Duodenal mucosa (tissue), 2 donors: Measurements from ENCODE around the gene CASTOR2.

Source experiments
- H3K27ac ChIP-seq: one replicate; pipeline ENCODE4 v1.7.0; 2013; ENCODE audit warnings: low read depth, low read length
- H3K27me3 ChIP-seq, 2 donors: one replicate each; pipeline ENCODE4 v1.7.0; 2013; ENCODE audit warnings: low read length in 2 of 2, control low read depth in 1 of 2; ENCODE audit not compliant: insufficient read depth in 2 of 2, control insufficient read depth in 1 of 2
- H3K36me3 ChIP-seq, 2 donors: one replicate each; pipeline ENCODE4 v1.7.0; 2013; ENCODE audit warnings: low read length in 2 of 2, control low read depth in 1 of 2; ENCODE audit not compliant: insufficient read depth in 2 of 2, control insufficient read depth in 1 of 2
- H3K4me1 ChIP-seq, 2 donors: one replicate each; pipeline ENCODE4 v1.7.0; 2013; ENCODE audit warnings: low read length in 2 of 2, control low read depth in 1 of 2; ENCODE audit not compliant: insufficient read depth in 2 of 2, control insufficient read depth in 1 of 2
- H3K4me3 ChIP-seq, 2 donors: one replicate each; pipeline ENCODE4 v1.7.0; 2013; ENCODE audit warnings: low read length in 2 of 2, low read depth in 1 of 2
- H3K9ac ChIP-seq, 2 donors: one replicate each; pipeline ENCODE4 v1.7.0; 2013; ENCODE audit warnings: low read length in 2 of 2, low read depth in 1 of 2
- H3K9me3 ChIP-seq, 2 donors: one replicate each; pipeline ENCODE4 v1.7.0; 2013; ENCODE audit warnings: low read length in 2 of 2, control low read depth in 1 of 2; ENCODE audit not compliant: control insufficient read depth in 1 of 2

Gene CASTOR2

GRCh38 chr7:75049817-75050216 lies 85.3 kb downstream of the CASTOR2 start:
- no peak overlapping the region for H3K9ac ChIP-seq
- H3K4me1 ChIP-seq, result no peaks in the 10 kb centered on the region
- no peak overlapping the region for H3K4me3 ChIP-seq
- H3K36me3 ChIP-seq, result peaks cover 28 to 57% of the 10 kb centered on the region in 2 donors
- H3K27ac ChIP-seq, result no peak overlapping the region
- no peaks in the 10 kb centered on the region for H3K9me3 ChIP-seq
- H3K27me3 ChIP-seq, result no peaks in the 10 kb centered on the region

GRCh38 chr7:75050501-75050900 lies 86.0 kb downstream of the CASTOR2 start:
- Histone ChIP-seq H3K4me1 (no peaks in the 10 kb centered on the region), H3K36me3 (peaks cover 34 to 62% of the 10 kb centered on the region in 2 donors), H3K27ac (no peak overlapping the region), H3K9ac (no peak overlapping the region), H3K9me3 (no peaks in the 10 kb centered on the region), H3K27me3 (no peaks in the 10 kb centered on the region), H3K4me3 (no peak overlapping the region)

DNA sequence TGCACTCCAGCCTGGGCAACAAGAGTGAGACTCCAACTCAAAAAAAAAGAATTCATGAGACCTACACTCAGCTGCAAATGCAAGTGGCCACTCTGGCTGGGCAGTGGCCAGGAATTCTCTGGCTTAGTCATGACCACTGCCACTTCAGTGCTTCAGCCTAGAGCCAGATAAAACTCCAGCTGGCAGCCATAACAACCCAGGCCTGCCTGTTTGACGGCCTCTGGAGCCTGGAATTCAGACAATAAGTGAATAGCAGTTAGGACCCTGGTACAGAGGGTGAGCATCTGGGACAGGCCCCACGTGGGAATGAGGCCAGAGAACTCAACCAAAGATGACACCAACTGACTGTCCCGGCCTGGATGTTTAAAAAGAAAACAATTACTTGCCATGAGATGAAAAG lies 90.2 kb downstream of the CASTOR2 start:
- Histone ChIP-seq H3K36me3 (peaks cover 40 to 76% of the 10 kb centered on the region in 2 donors), H3K27me3 (no peaks in the 10 kb centered on the region), H3K4me3 (no peak overlapping the region), H3K27ac (no peak overlapping the region), H3K9me3 (no peaks in the 10 kb centered on the region), H3K4me1 (no peaks in the 10 kb centered on the region), H3K9ac (no peak overlapping the region)

DNA sequence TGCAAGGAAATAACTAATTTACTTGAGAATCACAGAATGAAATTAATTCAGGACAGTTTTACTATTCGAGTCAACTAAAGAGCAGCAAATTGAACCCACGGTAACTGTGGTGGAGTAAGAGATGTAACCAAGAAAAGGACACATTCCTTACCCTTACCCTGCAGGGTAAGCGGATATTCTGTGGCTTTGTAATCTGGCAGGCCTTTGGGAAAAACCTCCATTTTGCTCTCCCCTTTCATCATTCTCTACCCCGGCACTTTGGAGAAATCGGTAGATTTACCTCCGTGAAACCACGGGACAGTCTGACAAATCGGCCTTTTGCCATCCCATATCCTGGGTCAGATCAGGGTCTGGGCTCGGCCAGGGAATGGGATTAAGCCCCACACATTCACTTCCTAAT lies 90.7 kb downstream of the CASTOR2 start:
- Histone ChIP-seq H3K36me3 (peaks cover 43 to 79% of the 10 kb centered on the region in 2 donors), H3K9me3 (no peaks in the 10 kb centered on the region), H3K27me3 (no peaks in the 10 kb centered on the region), H3K27ac (no peak overlapping the region), H3K9ac (no peak overlapping the region), H3K4me1 (no peaks in the 10 kb centered on the region), H3K4me3 (no peak overlapping the region)

- no peaks in the 10 kb centered on the region for H3K4me1 ChIP-seq
- peaks cover 44 to 82% of the 10 kb centered on the region in 2 donors for H3K36me3 ChIP-seq
- no peak overlapping the region for H3K4me3 ChIP-seq
- H3K27ac ChIP-seq, result no peak overlapping the region
- H3K9ac ChIP-seq, result no peak overlapping the region
- H3K9me3 ChIP-seq, result no peaks in the 10 kb centered on the region
- no peaks in the 10 kb centered on the region for H3K27me3 ChIP-seq
Observed at GRCh38 chr7:75055830-75056772, 91.6 kb downstream of the CASTOR2 start.

- no peak overlapping the region for H3K9ac ChIP-seq
- H3K9me3 ChIP-seq, result no peaks in the 10 kb centered on the region
- no peaks in the 10 kb centered on the region for H3K27me3 ChIP-seq
- H3K27ac ChIP-seq, result no peak overlapping the region
- peaks cover 34 to 87% of the 10 kb centered on the region in 2 donors for H3K36me3 ChIP-seq
- no peak overlapping the region for H3K4me3 ChIP-seq
- no peaks in the 10 kb centered on the region for H3K4me1 ChIP-seq
Observed at GRCh38 chr7:75058406-75058805, 93.9 kb downstream of the CASTOR2 start.

GRCh38 chr7:75064291-75064690 lies 99.8 kb downstream of the CASTOR2 start:
- Histone ChIP-seq H3K4me3 (no peak overlapping the region), H3K36me3 (peaks cover 22 to 80% of the 10 kb centered on the region in 2 donors), H3K27ac (no peak overlapping the region), H3K9ac (no peak overlapping the region), H3K9me3 (no peaks in the 10 kb centered on the region), H3K27me3 (no peaks in the 10 kb centered on the region), H3K4me1 (no peaks in the 10 kb centered on the region)

- no peak overlapping the region for H3K27ac ChIP-seq
- H3K9me3 ChIP-seq, result no peaks in the 10 kb centered on the region
- peaks cover 22 to 82% of the 10 kb centered on the region in 2 donors for H3K36me3 ChIP-seq
- no peak overlapping the region for H3K4me3 ChIP-seq
- H3K4me1 ChIP-seq, result no peaks in the 10 kb centered on the region
- H3K27me3 ChIP-seq, result no peaks in the 10 kb centered on the region
- H3K9ac ChIP-seq, result no peak overlapping the region
Observed at GRCh38 chr7:75064801-75065200, 100.3 kb downstream of the CASTOR2 start.

- Histone ChIP-seq H3K27me3 (no peaks in the 10 kb centered on the region), H3K36me3 (peaks cover 22 to 73% of the 10 kb centered on the region in 2 donors), H3K4me3 (no peak overlapping the region), H3K4me1 (no peaks in the 10 kb centered on the region), H3K9me3 (no peaks in the 10 kb centered on the region), H3K27ac (no peak overlapping the region), H3K9ac (no peak overlapping the region)
Observed at GRCh38 chr7:75066521-75066920, 102.0 kb downstream of the CASTOR2 start.

DNA sequence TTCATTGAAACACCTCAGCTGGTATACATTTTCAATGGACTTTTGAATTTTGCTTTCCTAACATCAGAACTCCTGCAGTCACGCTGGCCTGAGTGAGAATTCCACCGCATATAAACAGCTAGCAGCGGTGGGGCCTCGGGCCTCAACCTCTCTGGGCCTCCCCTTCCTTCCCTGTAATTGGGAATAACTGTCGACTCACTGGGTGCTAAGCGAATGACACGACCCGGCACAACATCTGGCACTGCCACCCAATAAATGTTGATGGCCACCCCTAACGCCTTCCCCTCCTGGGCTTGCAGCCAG lies 108.4 kb downstream of the CASTOR2 start:
- Histone ChIP-seq H3K27me3 (no peaks in the 10 kb centered on the region), H3K27ac (peak overlapping the region; percentile 75)

More for the DNA sequence above, 108.4 kb downstream of the CASTOR2 start:
- Histone ChIP-seq H3K36me3 (peaks cover 5 to 16% of the 10 kb centered on the region in 2 donors), H3K4me1 (peaks cover 3 to 9% of the 10 kb centered on the region in 2 donors), H3K9ac (peak overlapping the region; percentile 87 to 95), H3K9me3 (no peaks in the 10 kb centered on the region), H3K4me3 (peak overlapping the region; percentile 91 to 94)
